Osteocyte (in vitro differentiated cells): ENCODE data around the gene DPY19L1. TPM values are rescaled to one million over a fixed set of nuclear protein-coding genes. Genes with fewer than 3 reads are reported as not detected.

Experiments used
- DNase-seq: peaks from one replicate; pipeline ENCODE4 v3.0.0; 2021; ENCODE audit warnings: mixed read lengths; ENCODE audit not compliant: unreplicated experiment; ENCODE audit errors: extremely low spot score
- H3K27ac Mint-ChIP-seq: one replicate; pipeline ENCODE4 v1.8.0; 2021; ENCODE audit warnings: mild to moderate bottlenecking, mixed read lengths; ENCODE audit not compliant: unreplicated experiment
- H3K27me3 Mint-ChIP-seq: one replicate; pipeline ENCODE4 v1.8.0; 2021; ENCODE audit warnings: mixed read lengths; ENCODE audit not compliant: unreplicated experiment
- H3K36me3 Mint-ChIP-seq: one replicate; pipeline ENCODE4 v1.8.0; 2021; ENCODE audit warnings: mixed read lengths; ENCODE audit not compliant: unreplicated experiment
- H3K4me1 Mint-ChIP-seq: one replicate; pipeline ENCODE4 v1.8.0; 2021; ENCODE audit warnings: mixed read lengths; ENCODE audit not compliant: unreplicated experiment
- H3K4me3 Mint-ChIP-seq: one replicate; pipeline ENCODE4 v1.8.0; 2021; ENCODE audit warnings: mild to moderate bottlenecking, moderate library complexity, mixed read lengths; ENCODE audit not compliant: unreplicated experiment
- H3K9me3 Mint-ChIP-seq: one replicate; pipeline ENCODE4 v1.8.0; 2021; ENCODE audit warnings: mixed read lengths; ENCODE audit not compliant: unreplicated experiment
- total RNA-seq: library from RNA; stranded (reverse); gene quantifications from 2 replicates; pipeline ENCODE4 v1.2.1, GENCODE V29; 2021
- TF ChIP-seq, protein P1 (sequence below): fragments of 200-600 bp; sonication (generic); IDR thresholded peaks from 2 replicates; pipeline ENCODE4 v1.5.0; 2021; ENCODE audit warnings: antibody characterized with exemption, mild to moderate bottlenecking, moderate library complexity

The DPY19L1 gene
- total RNA-seq, 1 donor from 2014 or later, result 39.3 TPM

DNA sequence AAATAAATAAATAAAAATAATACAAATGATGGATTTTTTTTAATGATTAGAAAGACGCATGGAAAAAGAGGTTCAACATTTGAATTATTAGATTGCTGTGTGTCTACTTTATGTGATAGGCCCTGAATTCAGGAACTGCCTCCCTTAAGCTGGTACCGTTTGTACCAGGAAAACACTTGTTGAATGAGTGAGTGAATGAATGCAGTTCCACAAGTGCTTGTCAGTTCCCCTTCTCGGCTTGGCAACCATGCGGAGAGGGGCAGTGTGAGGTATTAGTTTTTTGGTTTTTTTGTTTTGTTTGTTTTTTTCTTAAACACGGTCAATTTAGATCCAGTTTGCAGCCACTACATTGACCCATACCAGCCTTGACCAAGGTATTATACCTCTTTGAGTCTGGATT is 2.1 kb upstream of the DPY19L1 start:
- Mint-ChIP-seq H3K27ac (no peak overlapping the region), H3K4me1 (peaks cover 22% of the 10 kb centered on the region), H3K4me3 (no peak overlapping the region), H3K27me3 (peaks cover 17% of the 10 kb centered on the region), H3K9me3 (no peaks in the 10 kb centered on the region), H3K36me3 (no peaks in the 10 kb centered on the region)
- DNase-seq, result no peak
- TF ChIP-seq, protein P1, sequence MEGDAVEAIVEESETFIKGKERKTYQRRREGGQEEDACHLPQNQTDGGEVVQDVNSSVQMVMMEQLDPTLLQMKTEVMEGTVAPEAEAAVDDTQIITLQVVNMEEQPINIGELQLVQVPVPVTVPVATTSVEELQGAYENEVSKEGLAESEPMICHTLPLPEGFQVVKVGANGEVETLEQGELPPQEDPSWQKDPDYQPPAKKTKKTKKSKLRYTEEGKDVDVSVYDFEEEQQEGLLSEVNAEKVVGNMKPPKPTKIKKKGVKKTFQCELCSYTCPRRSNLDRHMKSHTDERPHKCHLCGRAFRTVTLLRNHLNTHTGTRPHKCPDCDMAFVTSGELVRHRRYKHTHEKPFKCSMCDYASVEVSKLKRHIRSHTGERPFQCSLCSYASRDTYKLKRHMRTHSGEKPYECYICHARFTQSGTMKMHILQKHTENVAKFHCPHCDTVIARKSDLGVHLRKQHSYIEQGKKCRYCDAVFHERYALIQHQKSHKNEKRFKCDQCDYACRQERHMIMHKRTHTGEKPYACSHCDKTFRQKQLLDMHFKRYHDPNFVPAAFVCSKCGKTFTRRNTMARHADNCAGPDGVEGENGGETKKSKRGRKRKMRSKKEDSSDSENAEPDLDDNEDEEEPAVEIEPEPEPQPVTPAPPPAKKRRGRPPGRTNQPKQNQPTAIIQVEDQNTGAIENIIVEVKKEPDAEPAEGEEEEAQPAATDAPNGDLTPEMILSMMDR, result no peak

DNA sequence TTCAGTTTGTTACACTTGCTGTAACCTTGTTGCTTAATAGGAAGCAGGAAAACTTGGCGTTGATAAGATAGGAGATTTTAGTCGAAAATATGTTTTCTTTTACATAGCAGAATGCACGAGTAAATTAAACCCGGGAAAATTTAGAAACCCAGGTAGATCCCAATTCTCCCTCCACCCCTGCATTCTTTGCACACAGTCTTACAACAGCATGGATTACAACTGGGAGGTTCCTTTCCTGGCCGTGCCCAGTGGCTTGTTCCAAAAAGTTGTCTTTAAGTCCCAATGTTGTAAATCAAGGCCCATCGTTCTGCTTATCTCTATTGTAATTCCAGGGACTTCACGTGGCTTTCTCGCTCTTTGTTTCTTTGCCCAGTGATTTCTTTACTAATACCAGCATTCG is 1.1 kb upstream of the DPY19L1 start:
- Mint-ChIP-seq H3K27me3 (peaks cover 11% of the 10 kb centered on the region), H3K27ac (no peak overlapping the region), H3K9me3 (no peaks in the 10 kb centered on the region), H3K4me3 (peak overlapping the region; percentile 85), H3K36me3 (no peaks in the 10 kb centered on the region), H3K4me1 (peaks cover 22% of the 10 kb centered on the region)
- TF ChIP-seq, protein P1, result no peak
- no peak for DNase-seq

DNA sequence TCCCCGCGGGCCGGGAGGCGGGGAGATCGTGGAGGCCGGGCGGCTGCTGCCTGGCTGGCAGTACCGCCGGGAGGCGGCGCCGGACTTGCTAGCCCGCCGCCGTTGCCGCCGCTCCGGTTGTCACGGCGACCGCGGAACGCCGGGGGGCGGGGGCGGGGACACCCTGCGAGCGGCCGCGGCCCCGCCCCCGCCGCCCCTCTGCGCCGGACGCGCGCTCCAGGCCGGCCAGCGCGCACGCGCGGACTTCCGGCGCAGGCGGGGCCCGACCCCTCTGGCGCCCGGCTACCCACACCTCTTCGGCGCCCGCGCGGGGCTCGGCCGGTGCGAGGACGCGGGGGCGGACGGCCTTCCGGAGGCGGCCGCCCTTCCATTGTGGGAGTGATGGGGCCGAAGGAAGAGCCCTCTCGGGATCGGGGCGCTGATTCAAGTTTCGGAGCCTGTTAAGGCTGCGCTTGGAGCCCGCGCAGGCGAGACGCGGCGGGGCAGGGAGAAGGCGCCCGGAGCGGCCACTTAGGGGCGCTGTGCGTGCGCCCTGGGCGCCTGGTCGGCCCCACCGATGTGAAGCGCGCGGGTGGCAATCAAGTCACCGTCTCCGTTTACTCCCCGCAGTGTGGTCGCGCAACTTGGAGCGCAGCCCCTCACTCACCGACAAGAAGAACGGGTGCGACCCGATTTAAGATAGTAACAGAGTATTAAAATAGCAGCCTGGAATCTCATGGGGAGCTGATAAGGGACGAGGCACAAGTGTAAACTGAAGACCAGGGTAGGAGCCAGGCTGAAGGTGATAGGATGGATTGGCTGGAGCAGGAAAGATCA is 449 bp upstream of the DPY19L1 start:
- peak; percentile 99 for DNase-seq
- H3K36me3 Mint-ChIP-seq, result no peaks in the 10 kb centered on the region
- H3K9me3 Mint-ChIP-seq, result no peaks in the 10 kb centered on the region
- H3K4me1 Mint-ChIP-seq, result peaks cover 26% of the 10 kb centered on the region
- TF ChIP-seq, protein P1, result peak; percentile 89
- peak overlapping the region; percentile 85 for H3K4me3 Mint-ChIP-seq
- H3K27ac Mint-ChIP-seq, result peak overlapping the region; percentile 54
- peaks cover 6% of the 10 kb centered on the region for H3K27me3 Mint-ChIP-seq

DNA sequence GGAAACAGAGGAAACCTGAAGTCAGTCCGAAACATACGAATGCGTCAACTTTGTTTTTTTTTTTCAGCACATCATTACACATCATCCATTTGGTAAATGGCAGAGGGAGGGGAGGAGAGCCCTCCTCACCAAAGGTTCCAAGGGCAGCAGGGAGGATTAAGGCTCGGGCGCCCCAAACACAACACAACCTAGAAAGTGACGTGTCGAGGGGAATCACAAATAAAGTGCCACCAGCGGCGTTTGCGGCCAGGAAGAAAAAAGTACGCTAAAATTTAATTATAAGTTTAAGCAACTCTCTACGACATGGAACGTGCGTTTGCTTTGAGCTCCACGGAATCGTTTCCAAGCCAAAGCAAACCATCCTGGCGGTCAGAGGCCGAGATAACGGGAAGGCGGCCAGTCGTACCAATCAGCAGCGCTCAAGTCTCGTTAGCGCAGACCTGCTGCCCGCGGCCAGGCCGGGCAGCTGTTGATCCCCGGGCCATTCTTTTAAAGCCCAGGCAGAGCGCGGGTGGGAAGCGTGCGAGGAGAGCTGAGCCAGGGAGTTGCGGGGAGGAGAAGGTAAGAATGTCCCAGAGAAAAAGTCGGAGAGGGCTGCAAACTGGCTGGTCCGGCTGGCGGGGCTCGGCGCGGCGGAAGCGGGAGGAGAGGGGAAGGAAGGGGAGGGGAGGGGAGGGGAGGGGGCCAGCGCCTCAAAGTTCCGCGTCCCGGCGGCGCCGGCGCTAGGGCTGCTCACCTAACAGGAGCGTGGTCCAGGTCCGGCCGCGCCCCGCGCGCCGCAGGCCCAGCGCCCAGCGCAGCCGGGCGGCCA is 719 bp downstream of the DPY19L1 start:
- peaks cover 36% of the 10 kb centered on the region for H3K4me1 Mint-ChIP-seq
- no peaks in the 10 kb centered on the region for H3K9me3 Mint-ChIP-seq
- H3K27ac Mint-ChIP-seq, result peak overlapping the region; percentile 94
- TF ChIP-seq, protein P1, result no peak
- H3K4me3 Mint-ChIP-seq, result peak overlapping the region; percentile 98
- DNase-seq, result no peak
- H3K36me3 Mint-ChIP-seq, result no peaks in the 10 kb centered on the region
- no peaks in the 10 kb centered on the region for H3K27me3 Mint-ChIP-seq

DNA sequence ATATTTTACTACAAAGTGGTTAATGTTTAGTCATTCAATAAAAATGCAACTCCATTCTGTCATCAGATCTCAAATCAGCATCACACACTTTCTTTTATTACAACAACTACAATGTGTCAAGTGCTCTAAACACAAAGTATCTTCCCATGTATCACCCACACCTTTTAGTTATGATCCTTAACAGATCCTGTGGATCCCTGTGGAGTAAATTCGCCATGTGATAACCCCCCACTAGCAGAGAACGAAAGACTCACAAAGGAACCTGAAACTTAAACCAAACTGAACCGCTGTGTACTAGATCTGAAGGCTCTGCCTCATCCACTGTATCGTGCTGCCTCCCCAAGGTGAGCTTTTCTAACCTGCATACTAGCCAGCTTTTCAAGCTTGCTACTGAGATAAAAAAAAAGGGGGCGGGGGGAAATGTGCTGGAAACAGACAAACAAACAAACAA is 1.7 kb downstream of the DPY19L1 start:
- peaks cover 42% of the 10 kb centered on the region for H3K4me1 Mint-ChIP-seq
- TF ChIP-seq, protein P1, result peak; percentile 23
- no peaks in the 10 kb centered on the region for H3K36me3 Mint-ChIP-seq
- no peak for DNase-seq
- H3K4me3 Mint-ChIP-seq, result peak overlapping the region; percentile 98
- peak overlapping the region; percentile 94 for H3K27ac Mint-ChIP-seq
- H3K27me3 Mint-ChIP-seq, result no peaks in the 10 kb centered on the region
- H3K9me3 Mint-ChIP-seq, result no peaks in the 10 kb centered on the region
